GM21526 (cell line): ENCODE data around the gene TAOK1.

ENCODE experiments used
- ATAC-seq: cut with Tn5 transposase; IDR thresholded peaks from one replicate; pipeline ENCODE4 v1.9.1; 2021; ENCODE audit warnings: moderate library complexity; ENCODE audit not compliant: unreplicated experiment, low FRiP score

The TAOK1 gene

GRCh38 chr17:29579866-29580771 lies 190.0 kb downstream of the TAOK1 start:
- ATAC-seq: peak; percentile 52

- no peak for ATAC-seq
Measured at GRCh38 chr17:29581583-29582253, 191.6 kb downstream of the TAOK1 start.

GRCh38 chr17:29582254-29582765 lies 192.1 kb downstream of the TAOK1 start:
- ATAC-seq: no peak

- ATAC-seq: no peak
Measured at GRCh38 chr17:29582772-29583171, 192.6 kb downstream of the TAOK1 start.

GRCh38 chr17:29583324-29584248 lies 193.4 kb downstream of the TAOK1 start:
- no peak for ATAC-seq

- no peak for ATAC-seq
Measured at GRCh38 chr17:29584452-29585079, 194.4 kb downstream of the TAOK1 start.

GRCh38 chr17:29585080-29585751 lies 195.1 kb downstream of the TAOK1 start:
- ATAC-seq: no peak

GRCh38 chr17:29586676-29587469 lies 196.7 kb downstream of the TAOK1 start:
- no peak for ATAC-seq

GRCh38 chr17:29587591-29587990 lies 197.4 kb downstream of the TAOK1 start:
- no peak for ATAC-seq

- ATAC-seq: no peak
Measured at GRCh38 chr17:29588017-29588561, 197.9 kb downstream of the TAOK1 start.

GRCh38 chr17:29588562-29589411 lies 198.6 kb downstream of the TAOK1 start:
- ATAC-seq: no peak

GRCh38 chr17:29589524-29590410 lies 199.6 kb downstream of the TAOK1 start, which contains the start of gene GIT1:
GIT1 (minus strand) TSS chr17:29589648; CDS start chr17:29589378, 270 bp downstream.
- ATAC-seq: no peak

GRCh38 chr17:29590411-29591145 lies 200.4 kb downstream of the TAOK1 start:
- no peak for ATAC-seq

- ATAC-seq: no peak
Measured at GRCh38 chr17:29591146-29591736, 201.1 kb downstream of the TAOK1 start.
